MM.1S (cell line): ENCODE data around the gene KIAA1328.

Experiments used
- DNase-seq: peaks from one replicate; pipeline ENCODE4 v3.0.0-alpha.2; 2015
- H2AFZ ChIP-seq: fragments of 300-600 bp; sonication (generic); 2 replicates; pipeline ENCODE4 v1.6.0; 2016; ENCODE audit warnings: antibody characterized with exemption, low read length
- H3F3A ChIP-seq: fragments of 300-600 bp; sonication (generic); 2 replicates; pipeline ENCODE4 v1.6.1; 2016; ENCODE audit warnings: mild to moderate bottlenecking, antibody characterized with exemption, low read length, moderate library complexity, mixed read lengths; ENCODE audit not compliant: insufficient read depth
- H3K27ac ChIP-seq: fragments of 300-600 bp; sonication (generic); 2 replicates; pipeline ENCODE4 v1.5.1; 2016; ENCODE audit warnings: mild to moderate bottlenecking, low read length
- H3K27me3 ChIP-seq: fragments of 300-600 bp; sonication (generic); replicated peaks from 2 replicates; pipeline ENCODE4 v1.6.0; 2016; ENCODE audit warnings: low read length; ENCODE audit not compliant: insufficient read depth
- H3K36me3 ChIP-seq: fragments of 300-600 bp; sonication (generic); replicated peaks from 2 replicates; pipeline ENCODE4 v1.6.1; 2016; ENCODE audit warnings: mild to moderate bottlenecking, low read length, mixed read lengths; ENCODE audit not compliant: insufficient read depth
- H3K4me1 ChIP-seq: fragments of 300-600 bp; sonication (generic); 2 replicates; pipeline ENCODE4 v1.6.1; 2016; ENCODE audit warnings: low read length, mixed read lengths
- H3K4me2 ChIP-seq: fragments of 300-600 bp; sonication (generic); 2 replicates; pipeline ENCODE4 v1.6.0; 2016; ENCODE audit warnings: low read depth, low read length
- H3K4me3 ChIP-seq: fragments of 300-600 bp; sonication (generic); 2 replicates; pipeline ENCODE4 v1.5.1; 2016; ENCODE audit warnings: low read length, mixed read lengths
- H3K79me2 ChIP-seq: fragments of 300-600 bp; sonication (generic); 2 replicates; pipeline ENCODE4 v1.6.1; 2016; ENCODE audit warnings: mixed run types, low read length, mixed read lengths
- H3K9ac ChIP-seq: fragments of 300-600 bp; sonication (generic); 2 replicates; pipeline ENCODE4 v1.6.1; 2016; ENCODE audit warnings: low read length, mixed read lengths
- H3K9me2 ChIP-seq: fragments of 300-600 bp; sonication (generic); replicated peaks from 2 replicates; pipeline ENCODE4 v1.6.1; 2016; ENCODE audit warnings: mild to moderate bottlenecking, low read length, mixed read lengths; ENCODE audit not compliant: insufficient read depth
- H3K9me3 ChIP-seq: fragments of 300-600 bp; sonication (generic); replicated peaks from 2 replicates; pipeline ENCODE4 v1.6.1; 2016; ENCODE audit warnings: mild to moderate bottlenecking, low read length, mixed read lengths; ENCODE audit not compliant: insufficient read depth
- H4K20me1 ChIP-seq: fragments of 300-600 bp; sonication (generic); 2 replicates; pipeline ENCODE4 v1.6.1; 2016; ENCODE audit warnings: mild to moderate bottlenecking, low read length, moderate library complexity, mixed read lengths; ENCODE audit not compliant: insufficient read depth
- CTCF ChIP-seq: fragments of 300-600 bp; sonication (generic); IDR thresholded peaks from 2 replicates; pipeline ENCODE4 v1.5.1; 2016; ENCODE audit warnings: antibody characterized with exemption, low read length, mixed read lengths
- EZH2 ChIP-seq: fragments of 300-600 bp; sonication (generic); optimal IDR thresholded peaks from 2 replicates; pipeline ENCODE3; 2017; ENCODE audit warnings: low read depth, mild to moderate bottlenecking, antibody characterized with exemption, low read length, mixed read lengths
- EZH2phosphoT487 ChIP-seq: fragments of 300-600 bp; sonication (generic); IDR thresholded peaks from 2 replicates; pipeline ENCODE4 v1.6.1; 2018; ENCODE audit warnings: antibody characterized with exemption, low read length

KIAA1328 gene

DNA sequence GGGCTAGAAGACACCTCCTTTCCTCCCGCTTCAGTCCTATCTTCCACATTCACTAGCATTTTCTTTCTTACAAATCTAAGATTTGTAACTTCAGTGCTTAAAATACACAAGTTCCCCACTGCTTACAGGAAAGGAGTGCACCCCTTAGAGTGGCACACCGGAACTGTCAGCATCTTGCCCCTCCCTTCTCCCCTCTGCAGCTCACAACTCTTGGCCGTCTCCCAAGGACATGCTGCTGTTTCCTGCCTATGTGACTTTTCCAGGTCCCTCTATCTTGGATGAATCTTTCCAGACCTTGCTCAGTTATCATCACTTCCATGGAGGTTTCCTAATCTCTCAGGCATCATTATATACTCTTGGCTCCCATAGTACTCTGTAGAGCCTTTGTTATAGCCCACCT, 401.8 kb downstream of the KIAA1328 start:
- Histone ChIP-seq H3K27ac (no peak overlapping the region), H2AFZ (no peak overlapping the region)

GRCh38 chr18:37231251-37231650, 402.3 kb downstream of the KIAA1328 start:
- no peak overlapping the region for H3K9ac ChIP-seq
- H3K79me2 ChIP-seq: no peaks in the 10 kb centered on the region
- no peak overlapping the region for H3K27ac ChIP-seq
- no peaks in the 10 kb centered on the region for H4K20me1 ChIP-seq
- no peaks in the 10 kb centered on the region for H3K27me3 ChIP-seq
- H3K36me3 ChIP-seq: no peaks in the 10 kb centered on the region
- no peak overlapping the region for H3K4me2 ChIP-seq
- H3F3A ChIP-seq: no peaks in the 10 kb centered on the region
- H3K9me3 ChIP-seq: no peaks in the 10 kb centered on the region
- H3K4me1 ChIP-seq: no peaks in the 10 kb centered on the region
- no peak overlapping the region for H2AFZ ChIP-seq
- TF ChIP-seq EZH2: no peak
- TF ChIP-seq EZH2phosphoT487: no peak
- no peak for DNase-seq
- no peaks in the 10 kb centered on the region for H3K9me2 ChIP-seq
- no peak overlapping the region for H3K4me3 ChIP-seq

More for the DNA sequence above, 401.8 kb downstream of the KIAA1328 start:
- DNase-seq: no peak
- H3K27me3 ChIP-seq: no peaks in the 10 kb centered on the region
- H4K20me1 ChIP-seq: no peaks in the 10 kb centered on the region
- H3K4me2 ChIP-seq: no peak overlapping the region
- H3K36me3 ChIP-seq: no peaks in the 10 kb centered on the region
- no peak overlapping the region for H3K9ac ChIP-seq
- no peak overlapping the region for H3K4me3 ChIP-seq
- no peaks in the 10 kb centered on the region for H3K79me2 ChIP-seq
- H3K9me3 ChIP-seq: no peaks in the 10 kb centered on the region
- TF ChIP-seq CTCF (no peak), EZH2phosphoT487 (no peak), EZH2 (no peak)
- H3K4me1 ChIP-seq: no peaks in the 10 kb centered on the region
- H3F3A ChIP-seq: no peaks in the 10 kb centered on the region
- H3K9me2 ChIP-seq: no peaks in the 10 kb centered on the region

DNA sequence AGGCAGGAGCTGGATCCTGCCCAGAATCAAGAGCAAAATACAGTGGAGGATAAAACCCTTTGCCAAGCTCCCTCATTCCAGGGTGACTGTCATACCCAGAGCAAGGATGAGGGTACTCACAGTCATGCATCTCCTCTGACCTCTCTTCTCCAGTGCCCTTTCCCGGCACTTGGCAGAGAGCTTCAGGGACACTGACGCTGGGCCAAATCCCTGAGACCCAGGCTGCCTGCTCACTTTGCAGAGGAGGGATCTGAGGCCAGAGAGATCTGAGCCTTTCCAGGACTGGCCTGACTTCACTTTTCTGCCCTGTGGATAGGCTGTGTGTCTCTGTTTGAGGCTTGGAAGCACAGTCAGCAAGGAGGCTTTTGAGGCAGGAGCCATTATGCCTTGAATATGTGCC, 406.7 kb downstream of the KIAA1328 start:
- TF ChIP-seq CTCF (no peak), EZH2phosphoT487 (no peak), EZH2 (no peak)
- DNase-seq: no peak
- H3F3A ChIP-seq: no peaks in the 10 kb centered on the region
- no peaks in the 10 kb centered on the region for H3K9me3 ChIP-seq
- no peaks in the 10 kb centered on the region for H3K79me2 ChIP-seq
- no peak overlapping the region for H3K27ac ChIP-seq
- H3K9ac ChIP-seq: no peak overlapping the region
- no peaks in the 10 kb centered on the region for H4K20me1 ChIP-seq
- no peak overlapping the region for H2AFZ ChIP-seq
- H3K4me3 ChIP-seq: no peak overlapping the region
- H3K36me3 ChIP-seq: no peaks in the 10 kb centered on the region
- no peaks in the 10 kb centered on the region for H3K27me3 ChIP-seq
- no peak overlapping the region for H3K4me2 ChIP-seq
- no peaks in the 10 kb centered on the region for H3K4me1 ChIP-seq
- no peaks in the 10 kb centered on the region for H3K9me2 ChIP-seq

- Histone ChIP-seq H3K4me3 (no peak overlapping the region), H3K9ac (no peak overlapping the region), H4K20me1 (no peaks in the 10 kb centered on the region), H3K79me2 (no peaks in the 10 kb centered on the region), H3K36me3 (no peaks in the 10 kb centered on the region), H3K27ac (no peak overlapping the region), H3F3A (no peaks in the 10 kb centered on the region), H2AFZ (no peak overlapping the region), H3K9me2 (no peaks in the 10 kb centered on the region), H3K27me3 (no peaks in the 10 kb centered on the region), H3K9me3 (no peaks in the 10 kb centered on the region), H3K4me1 (no peaks in the 10 kb centered on the region), H3K4me2 (no peak overlapping the region)
- DNase-seq: no peak
- TF ChIP-seq EZH2 (no peak), CTCF (no peak), EZH2phosphoT487 (no peak)
Measured at GRCh38 chr18:37238282-37239108, 409.6 kb downstream of the KIAA1328 start.
